GM18873 (cell line): ENCODE data around the gene LRRC27.
"Not testable (repeated sequence)": the region's sequence is repeated elsewhere in the genome, so short reads cannot be mapped to it uniquely, and the experiment has no call there.

ENCODE experiments used
- ATAC-seq: cut with Tn5 transposase; IDR thresholded peaks from one replicate; pipeline ENCODE4 v1.9.1; 2021; ENCODE audit warnings: mild to moderate bottlenecking, moderate library complexity, moderate number of reproducible peaks; ENCODE audit not compliant: unreplicated experiment, low FRiP score

LRRC27 gene

DNA sequence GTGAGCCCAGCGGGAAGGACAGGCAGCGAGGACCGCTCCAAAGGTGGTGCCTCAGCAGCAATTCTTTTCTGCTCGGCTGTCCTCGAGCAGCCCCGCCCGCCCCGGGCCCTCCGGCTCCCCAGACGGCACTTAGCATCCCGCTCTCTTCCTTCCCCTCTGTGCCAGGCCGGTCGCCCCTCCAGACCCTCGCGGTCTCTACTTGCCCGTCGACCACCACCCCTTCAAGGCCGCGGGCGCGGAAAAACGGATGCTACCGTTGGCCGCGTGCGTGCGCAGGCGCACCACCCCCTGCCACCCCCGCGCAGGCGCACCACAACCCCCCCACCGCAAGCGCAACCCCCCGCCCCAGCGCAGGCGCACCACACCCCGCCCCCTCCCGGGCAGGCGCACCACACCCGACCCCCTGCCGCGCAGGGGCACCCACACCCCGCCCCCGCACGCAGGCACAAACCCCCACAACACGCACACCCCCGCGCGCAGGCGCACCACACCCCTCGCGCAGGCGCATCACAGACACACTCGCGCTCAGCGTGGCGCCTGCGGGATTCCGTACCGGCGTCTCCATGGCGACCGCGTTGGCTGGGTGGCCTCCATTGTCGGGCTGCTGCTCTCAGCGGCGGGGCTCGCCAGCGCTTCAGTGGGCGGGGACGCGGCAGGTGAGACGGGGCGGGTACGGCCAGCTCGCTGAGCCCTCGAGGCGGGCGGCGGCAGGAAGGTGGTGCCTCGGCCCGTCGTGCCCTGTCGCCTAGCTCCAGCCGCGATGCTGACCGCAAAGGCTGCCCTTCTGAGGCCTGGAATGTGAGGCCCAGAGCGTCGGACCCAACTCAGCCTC is at the start of gene LRRC27:
LRRC27 (plus strand) TSS at position 593 of the 832 bp plus-strand sequence. CDS start 1,332 bp downstream, outside the sequence.
- peak; percentile 74 for ATAC-seq

DNA sequence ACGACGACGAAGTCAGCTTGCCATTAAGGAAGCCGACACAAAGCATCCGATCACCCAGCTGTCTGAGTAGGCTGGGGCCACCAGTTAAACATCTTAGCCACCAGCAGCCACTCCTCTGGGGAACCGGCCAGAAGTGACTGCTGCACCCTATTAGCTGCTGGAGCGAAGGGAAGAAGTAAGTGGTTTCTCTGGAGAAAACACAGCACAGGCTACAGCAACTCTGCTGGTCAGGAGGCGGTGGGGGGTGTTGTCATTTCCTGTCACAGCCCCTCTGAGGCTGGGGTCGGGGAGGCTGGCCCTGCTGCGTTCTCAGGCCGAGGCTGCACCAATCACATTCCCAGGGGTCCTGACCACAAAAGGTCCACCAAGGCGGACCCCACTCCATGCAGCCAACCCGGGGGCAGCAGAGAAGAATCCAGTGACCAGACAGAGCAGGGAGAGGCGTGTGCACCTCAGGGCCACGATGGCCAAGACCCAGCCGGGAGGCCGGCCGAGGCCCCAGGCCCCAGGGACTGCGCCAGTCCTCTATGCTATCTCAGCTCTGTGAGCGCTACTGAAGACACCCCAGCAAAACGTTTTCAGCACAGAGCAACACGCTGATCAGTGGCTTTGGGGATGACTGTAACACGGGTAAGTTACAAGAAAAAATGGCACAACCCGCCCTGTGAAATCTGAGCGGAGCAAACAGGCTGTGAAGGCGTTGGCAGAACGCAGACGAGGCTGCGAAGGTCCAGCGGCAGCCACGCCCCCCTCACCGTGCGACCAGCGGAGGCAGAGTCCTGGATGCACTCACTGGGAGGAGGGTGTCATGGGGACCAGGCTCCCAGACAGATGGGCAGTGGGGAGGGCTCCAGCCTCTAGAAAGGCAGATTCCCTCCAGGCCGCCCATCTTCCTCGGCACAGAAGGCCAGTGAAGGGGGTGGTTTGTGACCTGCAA is 49.1 kb upstream of the LRRC27 start:
- ATAC-seq = no peak

DNA sequence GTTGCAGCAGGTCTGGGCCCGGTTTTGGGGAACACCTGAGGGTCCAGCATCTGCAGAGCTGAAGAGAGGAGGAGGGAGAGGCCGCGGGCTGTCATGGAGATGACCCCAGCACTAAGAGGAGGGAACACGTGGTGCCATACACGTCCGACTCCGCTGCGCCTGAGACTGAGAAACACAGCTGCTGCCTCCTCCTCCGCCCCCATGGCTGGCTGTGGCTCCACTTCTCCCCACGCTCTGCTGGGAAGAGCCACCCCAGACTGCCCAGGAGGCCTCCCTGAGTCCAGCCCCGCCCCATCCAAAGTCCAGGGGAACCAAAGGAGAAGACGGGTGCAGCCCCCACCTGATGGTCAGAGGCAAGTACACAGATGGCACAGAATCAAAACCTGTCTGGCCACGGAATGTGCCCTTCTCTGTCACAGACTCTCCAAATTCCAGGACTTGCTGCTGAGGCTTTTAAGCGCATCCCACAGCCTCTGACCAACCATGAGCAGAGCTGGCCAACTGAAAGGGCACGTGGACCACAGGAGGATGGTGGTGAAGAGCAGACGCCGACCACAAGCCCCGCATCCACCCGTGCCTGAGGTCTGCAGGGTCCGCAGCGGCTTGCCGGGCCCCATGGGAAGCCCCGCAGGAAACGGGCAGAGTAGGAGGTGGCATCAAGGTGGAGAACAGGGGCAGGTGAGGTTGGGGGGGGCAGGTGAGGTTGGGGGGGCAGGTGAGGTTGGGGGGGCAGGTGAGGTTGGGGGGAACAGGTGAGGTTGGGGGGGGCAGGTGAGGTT is 48.2 kb upstream of the LRRC27 start:
- no peak for ATAC-seq

DNA sequence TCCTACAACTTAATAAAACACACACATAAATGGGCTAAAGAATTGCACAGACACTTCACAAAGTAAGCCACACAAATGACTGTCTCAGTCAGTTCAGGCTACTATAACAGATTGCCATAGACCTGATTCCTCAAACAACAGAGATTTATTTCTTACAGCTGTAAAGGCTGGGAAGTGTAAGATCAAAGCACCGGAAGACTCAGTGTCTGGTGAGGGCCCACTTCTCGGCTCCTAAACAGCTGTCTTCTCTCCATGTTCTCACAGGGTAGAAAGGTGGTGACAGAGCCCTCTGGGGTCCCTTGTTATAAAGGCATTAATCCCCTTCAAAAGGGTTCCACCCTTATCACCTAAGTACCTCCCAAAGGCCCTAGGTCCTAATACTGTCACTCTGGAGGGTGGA is 42.6 kb upstream of the LRRC27 start:
- ATAC-seq = no peak

DNA sequence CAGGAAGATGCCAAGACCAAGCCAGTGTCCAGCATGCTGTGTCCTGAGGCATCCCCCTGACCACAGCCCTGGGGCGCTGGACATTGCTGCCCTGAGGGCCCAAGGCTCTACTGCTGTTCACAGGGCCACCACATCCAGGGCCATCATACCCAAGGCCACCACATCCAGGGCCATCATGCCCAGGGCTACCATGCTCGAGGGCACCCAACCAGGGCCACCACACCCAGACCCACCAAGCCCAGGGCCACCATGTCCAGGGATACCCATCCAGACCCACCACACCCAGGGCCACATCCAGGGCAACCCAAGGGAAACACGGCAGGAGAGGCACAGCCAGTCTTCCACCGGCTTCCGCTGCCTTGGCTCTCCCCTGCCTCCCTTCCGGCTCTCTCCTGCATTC is 41.4 kb upstream of the LRRC27 start:
- ATAC-seq = no peak

DNA sequence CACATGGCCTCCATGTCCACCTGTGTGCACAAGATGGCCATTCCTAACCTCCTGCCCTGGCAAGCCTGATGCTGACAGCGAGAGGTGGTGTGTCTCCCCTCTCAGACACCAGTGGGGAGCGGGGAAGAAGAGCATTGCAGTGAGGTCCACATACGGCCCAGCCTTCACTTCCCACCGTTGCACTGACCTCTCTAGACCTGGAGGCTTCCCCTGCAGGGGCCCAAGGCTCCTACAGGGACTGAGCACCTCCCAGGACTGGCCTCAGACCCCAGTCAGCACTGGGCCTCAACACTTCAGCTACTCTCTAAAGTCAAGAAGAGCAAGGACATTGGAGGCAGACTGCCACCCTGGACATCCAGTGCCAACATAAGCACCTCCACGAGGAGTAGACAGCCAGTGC is 40.2 kb upstream of the LRRC27 start:
- ATAC-seq = no peak

DNA sequence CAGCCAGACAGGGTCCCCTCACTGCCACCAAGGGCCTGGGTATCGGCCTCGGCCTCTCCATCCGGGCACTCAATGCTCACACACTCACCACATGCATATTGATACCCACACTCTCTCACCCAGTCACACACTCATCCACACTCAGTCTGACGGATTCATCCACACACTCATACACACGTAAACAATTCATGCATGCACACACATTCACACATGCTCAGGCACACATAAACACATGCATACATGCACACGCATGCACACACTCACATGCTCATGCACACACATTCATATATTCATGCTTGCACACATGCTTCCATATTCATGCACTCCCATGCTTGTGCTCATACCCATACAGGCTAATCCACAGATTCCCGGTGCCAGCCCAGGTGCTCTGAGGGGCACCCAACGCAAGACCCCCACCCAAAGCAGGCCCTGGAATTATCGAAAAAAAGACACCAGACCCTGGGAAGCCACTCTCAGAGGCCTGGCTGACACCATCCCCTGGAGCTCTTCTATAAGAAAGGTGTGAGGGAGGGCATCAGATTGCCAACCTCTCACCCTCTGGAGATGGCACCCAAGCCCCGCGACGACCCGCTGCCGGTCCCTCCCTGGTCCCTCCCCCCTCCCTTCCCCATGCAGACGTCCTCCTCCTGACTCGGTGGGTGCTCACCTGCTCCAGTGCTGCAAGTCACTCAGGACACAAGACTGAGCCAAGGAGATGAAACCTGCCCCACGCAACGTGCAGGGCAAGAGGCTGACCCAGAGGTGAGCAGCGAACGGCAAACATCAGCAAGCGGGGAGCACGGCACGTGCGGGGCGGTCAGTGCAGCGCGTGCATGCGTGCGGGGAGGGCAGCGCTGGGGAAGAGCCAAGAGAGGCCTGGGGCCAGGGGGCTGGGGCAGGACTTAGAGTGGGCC is 39.4 kb upstream of the LRRC27 start:
- ATAC-seq = no peak

DNA sequence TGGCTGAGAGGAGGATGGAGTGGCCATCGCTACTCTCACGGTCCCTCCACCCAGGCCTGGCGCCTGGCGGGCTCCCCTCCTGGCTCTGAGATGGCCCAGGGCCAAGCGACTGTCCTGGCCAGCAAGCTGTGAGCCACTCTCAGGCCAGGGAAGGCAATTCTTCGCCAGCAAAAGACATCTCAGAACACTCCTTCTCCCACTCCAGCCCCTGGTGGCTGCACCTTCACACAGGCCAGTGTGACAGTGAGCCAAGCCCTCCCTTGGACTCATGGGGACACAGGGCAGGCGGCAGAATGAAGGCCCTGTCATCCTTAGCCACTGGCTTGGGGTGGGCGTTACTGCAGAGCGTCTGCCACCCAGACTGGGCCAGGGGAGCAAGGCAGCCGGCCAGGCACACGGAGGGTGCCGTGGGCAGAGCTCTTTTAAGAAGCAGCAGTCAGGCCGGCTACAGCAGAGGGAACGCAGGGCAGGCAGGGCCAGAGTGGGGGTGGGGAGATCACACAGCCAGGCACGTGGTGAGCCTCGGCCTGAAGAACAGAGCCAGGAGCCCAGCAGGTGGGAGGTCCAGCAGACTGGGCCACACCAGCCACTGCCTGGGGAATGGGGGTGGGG is 38.7 kb upstream of the LRRC27 start:
- no peak for ATAC-seq

DNA sequence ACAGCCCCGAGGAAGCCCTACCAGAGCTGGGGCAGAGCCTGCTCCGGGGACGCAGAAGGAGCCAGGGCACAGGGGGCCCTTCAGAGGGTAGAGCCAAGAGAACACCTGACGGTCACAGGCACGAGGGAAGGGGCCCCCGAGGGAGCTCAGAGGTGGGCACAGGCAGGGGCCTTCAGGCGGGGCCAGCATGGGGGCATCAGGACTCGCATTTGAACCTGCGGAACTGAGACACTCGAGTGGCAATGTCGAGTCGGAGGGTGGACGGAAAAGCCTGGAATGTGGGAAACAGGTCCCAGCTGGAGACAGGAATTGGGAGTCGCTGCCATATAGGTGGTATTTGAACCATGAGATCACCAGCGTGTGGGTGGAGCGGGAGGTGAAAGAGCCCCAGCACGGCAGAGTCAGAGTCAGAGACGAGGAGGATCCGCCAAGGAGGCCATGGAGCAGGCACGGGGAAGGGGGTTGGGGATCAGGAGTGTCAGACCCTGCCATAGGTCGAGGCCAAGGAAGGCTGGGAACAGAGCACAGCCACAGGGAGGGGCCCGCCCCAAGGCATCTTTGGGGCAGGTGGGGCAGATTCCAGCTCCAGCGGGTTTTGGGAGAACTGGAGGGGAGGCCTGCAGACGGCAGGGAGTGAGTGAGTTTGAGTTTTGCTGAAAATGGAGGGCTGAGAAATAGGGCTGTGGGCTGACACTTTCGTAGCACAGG is 38.0 kb upstream of the LRRC27 start:
- no peak for ATAC-seq

DNA sequence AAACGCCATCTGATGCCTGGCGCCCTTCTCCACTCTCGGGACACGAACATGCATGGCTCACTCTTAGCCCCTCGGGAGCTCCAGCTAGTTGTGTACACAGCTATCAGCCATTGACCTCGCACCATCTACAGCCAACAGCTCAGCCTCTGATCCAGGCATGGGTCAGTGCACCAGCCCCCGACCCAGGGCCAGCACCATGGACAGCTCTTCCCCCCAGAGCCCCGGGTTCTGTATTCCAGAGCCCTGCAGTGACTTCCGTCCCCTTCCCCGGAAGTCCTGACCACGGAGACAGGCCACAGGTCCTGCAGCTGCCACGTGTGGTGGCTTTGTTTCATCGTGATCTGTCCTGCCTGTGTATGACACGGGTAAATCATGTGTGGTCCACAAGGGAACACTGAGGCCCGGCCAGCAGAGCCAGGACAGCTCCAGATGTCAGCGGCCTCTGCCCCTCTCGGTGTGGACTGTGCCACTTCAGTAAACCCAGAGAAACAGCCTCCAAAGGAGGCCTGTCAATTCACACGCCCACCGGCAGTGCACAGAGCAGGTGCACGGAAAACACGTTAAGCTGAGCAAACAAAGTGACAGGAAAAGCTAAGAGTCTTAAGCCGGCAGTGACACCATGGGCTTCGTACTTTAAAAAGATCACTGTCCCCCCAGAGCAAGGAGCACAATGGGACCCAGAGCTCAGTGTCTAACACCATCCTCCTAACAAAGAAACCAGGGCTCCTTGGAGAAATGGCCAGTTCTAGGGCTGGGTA is 37.3 kb upstream of the LRRC27 start:
- ATAC-seq = no peak

DNA sequence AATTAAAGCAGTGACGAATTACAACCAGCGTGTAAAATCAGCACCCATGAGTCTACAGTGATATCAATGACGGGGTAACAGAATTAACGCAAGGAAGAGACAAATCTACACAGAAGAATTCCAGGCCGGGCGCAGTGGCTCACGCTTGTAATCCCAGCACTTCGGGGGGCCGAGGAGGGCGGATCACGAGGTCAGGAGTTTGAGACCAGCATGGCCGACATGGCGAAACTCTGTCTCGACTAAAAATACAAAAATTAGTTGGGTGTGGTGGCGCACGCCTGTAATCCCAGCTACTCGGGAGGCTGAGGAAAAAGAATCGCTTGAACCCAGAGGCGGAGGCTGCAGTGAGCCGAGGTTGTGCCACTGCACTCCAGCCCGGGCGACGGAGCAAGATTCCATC is 36.5 kb upstream of the LRRC27 start:
- not testable (repeated sequence) for ATAC-seq

DNA sequence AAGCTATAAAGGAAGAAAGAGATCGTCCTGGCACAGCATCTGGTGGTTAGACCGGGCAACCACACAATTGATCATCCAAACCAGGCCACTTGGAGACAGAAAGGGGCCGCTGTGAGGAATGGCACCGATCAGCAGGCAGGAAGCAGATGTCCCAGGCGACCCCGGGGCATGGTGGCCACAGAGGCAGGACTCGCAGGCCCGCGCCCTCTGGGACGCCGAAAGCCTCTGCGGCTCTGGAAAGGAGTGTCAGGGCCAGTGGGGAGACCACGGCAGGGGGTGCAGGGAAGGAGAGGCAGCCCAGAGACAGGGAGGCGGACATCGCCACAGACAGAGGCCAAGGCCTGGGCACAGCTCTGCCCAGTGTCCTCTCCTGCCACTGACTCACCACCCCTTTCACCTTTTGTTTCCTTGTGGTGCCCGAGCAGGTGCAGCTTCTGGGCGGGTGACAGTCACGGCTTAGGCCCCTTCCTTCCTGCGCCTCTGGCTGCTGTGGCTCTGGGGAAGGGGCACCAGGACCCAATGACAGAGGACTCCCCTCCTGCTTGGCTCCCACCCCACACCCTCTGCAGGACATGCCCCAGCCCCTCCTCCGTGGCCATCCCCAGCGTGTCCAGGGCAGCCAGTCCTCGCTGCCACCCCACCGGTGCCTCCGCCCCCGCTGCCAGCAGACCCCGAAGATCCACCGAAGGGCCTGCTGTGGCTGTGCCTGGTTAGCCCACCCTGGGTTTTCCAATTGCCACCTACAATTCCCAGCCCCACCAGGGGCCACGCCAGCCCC is 35.1 kb upstream of the LRRC27 start:
- ATAC-seq = no peak

DNA sequence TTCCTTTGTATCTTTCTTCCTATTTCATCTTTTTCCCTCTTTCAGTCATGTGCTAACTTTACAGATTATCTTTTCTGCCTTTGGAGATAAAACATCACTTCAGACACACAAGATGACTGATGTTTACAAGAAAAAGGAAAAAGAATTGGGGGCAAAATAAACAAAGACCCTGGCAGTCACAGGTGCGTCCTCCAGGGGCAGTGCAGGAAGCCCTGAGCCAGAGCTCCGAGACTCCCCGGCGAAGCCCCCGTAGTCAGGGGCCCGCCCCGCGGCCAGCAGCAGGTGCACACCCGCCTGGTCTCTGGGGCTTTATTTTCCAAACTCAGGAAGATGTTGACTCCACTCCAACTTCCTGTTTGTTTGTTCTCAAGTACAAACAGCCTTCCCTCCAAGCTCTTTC is 34.5 kb upstream of the LRRC27 start:
- no peak for ATAC-seq

DNA sequence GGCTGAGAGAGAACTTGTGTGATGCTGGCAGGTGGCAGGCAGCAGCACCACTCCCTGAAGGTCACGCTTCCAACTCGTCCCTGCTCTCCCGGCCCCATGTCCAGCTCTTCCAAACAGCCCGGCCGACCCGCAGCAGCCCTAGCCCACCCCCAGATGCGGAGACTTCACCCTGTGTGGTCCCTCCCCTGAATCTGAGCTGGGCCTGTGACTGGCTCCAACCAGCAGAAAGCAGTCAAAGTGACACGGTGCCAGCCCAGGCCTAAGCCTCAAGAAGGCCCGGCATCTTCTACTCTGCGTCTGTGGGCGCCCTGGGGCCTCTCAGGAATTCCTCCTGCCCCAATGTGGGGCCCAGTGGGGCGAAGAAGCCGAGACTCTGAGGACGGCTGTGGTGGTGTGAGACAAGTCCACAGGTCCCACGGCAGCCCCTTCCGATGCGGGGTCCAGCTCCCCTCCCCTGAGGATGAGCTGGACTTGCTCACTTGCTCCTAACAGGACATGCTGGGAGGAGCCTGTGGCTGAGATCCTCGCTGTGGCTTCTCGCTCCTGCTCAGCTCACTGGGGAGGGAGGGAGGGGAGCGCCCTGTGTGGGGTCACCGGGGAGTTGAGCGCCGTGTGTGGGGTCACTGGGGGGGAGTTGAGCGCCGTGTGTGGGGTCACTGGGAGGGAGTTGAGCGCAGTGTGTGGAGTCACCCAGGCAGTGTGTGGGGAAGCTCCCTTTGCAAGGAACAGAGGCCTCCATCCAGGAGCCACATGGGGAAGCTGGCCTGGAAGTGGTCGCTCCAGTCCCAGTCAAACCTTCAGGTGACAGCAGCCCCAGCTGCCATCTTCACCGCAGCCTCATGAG is 33.7 kb upstream of the LRRC27 start:
- ATAC-seq = no peak

DNA sequence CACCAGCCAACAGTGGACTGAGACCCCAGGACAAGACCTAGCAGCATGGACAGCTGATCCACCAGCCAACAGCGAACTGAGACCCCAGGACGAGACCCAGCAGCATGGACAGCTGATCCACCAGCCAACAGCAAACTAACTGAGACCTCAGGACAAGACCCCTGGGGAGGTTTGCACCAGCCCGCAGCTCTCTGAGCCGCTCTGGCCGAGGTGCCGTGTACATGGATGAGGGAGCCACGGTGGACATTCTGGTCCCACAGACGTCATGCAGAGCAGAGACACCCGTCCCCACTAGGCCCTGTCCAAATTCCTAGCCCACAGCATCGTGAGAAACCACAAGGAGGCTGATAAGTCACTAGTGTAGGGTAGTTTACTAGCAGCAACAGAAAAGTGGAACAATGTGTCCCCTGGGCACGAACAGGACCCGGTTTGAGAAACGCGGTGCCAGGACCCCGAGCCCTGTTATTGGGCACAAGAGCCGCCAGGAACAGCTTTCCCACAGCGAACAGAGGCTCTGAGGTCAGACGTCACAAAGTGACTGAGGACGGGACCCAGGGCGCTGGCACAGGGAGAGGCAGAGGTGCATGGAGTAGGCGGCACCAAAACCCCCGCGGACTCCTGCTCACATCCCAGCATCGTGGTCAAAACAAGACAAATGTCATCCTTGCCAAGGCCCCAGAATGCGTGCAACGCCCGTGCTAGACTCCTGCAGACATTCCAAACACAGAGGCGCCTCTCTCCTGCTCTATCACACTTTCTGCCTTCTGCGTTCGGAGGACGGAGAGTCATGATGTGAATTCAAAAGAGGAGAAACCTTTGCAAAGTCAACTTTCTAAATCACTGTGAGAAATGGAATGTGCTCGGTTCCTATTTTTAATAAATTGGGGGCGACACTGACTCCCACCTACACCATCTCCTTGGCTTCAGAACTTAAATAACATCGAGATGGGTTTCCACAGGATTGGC is 32.3 kb upstream of the LRRC27 start:
- no peak for ATAC-seq
